A204.1 (cell line): ENCODE results near the gene RCBTB1.

Experiments
- FAIRE-seq: peaks from 2 replicates; lab custom pipeline; 2012; peaks lifted over from hg19 to GRCh38; lab: Jason Lieb, UNC

RCBTB1 gene

GRCh38 chr13:49559006-49559405, 26.4 kb downstream of the RCBTB1 start:
- FAIRE-seq, result no peak

- no peak for FAIRE-seq
Measured at GRCh38 chr13:49554387-49554786, 31.0 kb downstream of the RCBTB1 start.

- FAIRE-seq, result no peak
Measured at GRCh38 chr13:49553888-49554287, 31.5 kb downstream of the RCBTB1 start.

GRCh38 chr13:49550942-49551644, 34.3 kb downstream of the RCBTB1 start:
- no peak for FAIRE-seq

GRCh38 chr13:49549289-49549688, 36.1 kb downstream of the RCBTB1 start:
- no peak for FAIRE-seq

GRCh38 chr13:49546561-49546960, 38.8 kb downstream of the RCBTB1 start:
- FAIRE-seq, result no peak

- no peak for FAIRE-seq
Measured at GRCh38 chr13:49545661-49546060, 39.7 kb downstream of the RCBTB1 start.

GRCh38 chr13:49543656-49544055, 41.7 kb downstream of the RCBTB1 start:
- FAIRE-seq, result no peak

- no peak for FAIRE-seq
Measured at GRCh38 chr13:49540552-49540951, 44.8 kb downstream of the RCBTB1 start.

GRCh38 chr13:49539746-49540145, 45.6 kb downstream of the RCBTB1 start:
- no peak for FAIRE-seq

GRCh38 chr13:49539313-49539712, 46.0 kb downstream of the RCBTB1 start:
- no peak for FAIRE-seq

- no peak for FAIRE-seq
Measured at GRCh38 chr13:49538404-49538803, 47.0 kb downstream of the RCBTB1 start.

- FAIRE-seq, result no peak
Measured at GRCh38 chr13:49536144-49536873, 49.0 kb downstream of the RCBTB1 start.

GRCh38 chr13:49533591-49534269, 51.6 kb downstream of the RCBTB1 start:
- FAIRE-seq, result no peak

GRCh38 chr13:49533011-49533410, 52.3 kb downstream of the RCBTB1 start:
- peak; percentile 29 for FAIRE-seq

- no peak for FAIRE-seq
Measured at GRCh38 chr13:49532593-49532992, 52.8 kb downstream of the RCBTB1 start.

GRCh38 chr13:49530457-49530856, 54.9 kb downstream of the RCBTB1 start:
- no peak for FAIRE-seq

- FAIRE-seq, result no peak
Measured at GRCh38 chr13:49528161-49528560, 57.2 kb downstream of the RCBTB1 start.

GRCh38 chr13:49527123-49527522, 58.2 kb downstream of the RCBTB1 start:
- FAIRE-seq, result no peak

- no peak for FAIRE-seq
Measured at GRCh38 chr13:49524740-49525501, 60.4 kb downstream of the RCBTB1 start.

GRCh38 chr13:49521224-49521623, 64.1 kb downstream of the RCBTB1 start:
- FAIRE-seq, result no peak

GRCh38 chr13:49517461-49517860, 67.9 kb downstream of the RCBTB1 start:
- FAIRE-seq, result no peak

GRCh38 chr13:49516467-49516866, 68.9 kb downstream of the RCBTB1 start:
- FAIRE-seq, result no peak
